Frontal cortex (tissue), 4 donors: ENCODE data around the gene ANHX. TPM values are rescaled to one million over a fixed set of nuclear protein-coding genes. Genes with fewer than 3 reads are reported as not detected.

Source experiments
- DNase-seq, 2 donors: peaks; one replicate each; pipeline ENCODE4 v3.0.0; 2012; ENCODE audit warnings: low spot score in 2 of 2
- FAIRE-seq: peaks from 2 replicates; lab custom pipeline; 2012; peaks lifted over from hg19 to GRCh38; lab: Jason Lieb, UNC
- small RNA-seq: library from RNA; depleted of rRNA; stranded (forward); fragments of <200 nt; gene quantifications from one replicate; pipeline ENCODE3, GENCODE V24; 2014
- total RNA-seq: library from RNA; depleted of rRNA; stranded (reverse); fragments of >200 nt; gene quantifications from one replicate; pipeline ENCODE4 v1.2.3, GENCODE V29; 2014
- donor health status: control.
- donor health status: control.
- donor health status: control.

The ANHX gene
- total RNA-seq, 1 donor from 2014 or later, result not detected

DNA sequence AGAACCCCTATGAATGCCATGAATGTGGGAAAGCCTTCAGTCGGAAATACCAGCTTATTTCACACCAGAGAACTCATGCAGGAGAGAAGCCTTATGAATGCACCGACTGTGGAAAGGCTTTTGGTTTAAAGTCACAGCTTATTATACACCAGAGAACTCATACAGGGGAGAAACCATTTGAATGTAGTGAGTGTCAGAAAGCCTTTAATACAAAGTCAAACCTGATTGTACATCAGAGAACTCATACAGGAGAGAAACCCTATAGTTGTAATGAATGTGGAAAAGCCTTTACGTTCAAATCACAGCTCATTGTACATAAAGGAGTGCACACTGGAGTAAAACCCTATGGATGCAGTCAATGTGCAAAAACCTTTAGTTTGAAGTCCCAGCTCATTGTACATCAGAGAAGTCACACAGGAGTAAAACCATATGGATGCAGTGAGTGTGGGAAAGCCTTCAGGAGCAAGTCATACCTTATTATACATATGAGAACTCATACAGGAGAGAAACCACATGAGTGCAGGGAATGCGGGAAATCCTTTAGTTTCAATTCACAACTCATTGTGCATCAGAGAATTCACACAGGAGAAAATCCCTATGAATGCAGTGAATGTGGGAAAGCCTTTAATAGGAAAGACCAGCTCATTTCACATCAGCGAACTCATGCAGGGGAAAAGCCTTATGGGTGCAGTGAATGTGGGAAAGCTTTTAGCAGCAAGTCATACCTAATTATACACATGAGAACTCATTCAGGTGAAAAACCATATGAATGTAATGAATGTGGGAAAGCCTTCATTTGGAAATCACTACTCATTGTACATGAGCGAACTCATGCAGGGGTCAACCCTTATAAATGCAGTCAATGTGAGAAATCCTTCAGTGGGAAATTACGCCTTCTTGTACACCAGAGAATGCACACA, 32.1 kb downstream of the ANHX start:
- FAIRE-seq (no peak), DNase-seq (no peak)

DNA sequence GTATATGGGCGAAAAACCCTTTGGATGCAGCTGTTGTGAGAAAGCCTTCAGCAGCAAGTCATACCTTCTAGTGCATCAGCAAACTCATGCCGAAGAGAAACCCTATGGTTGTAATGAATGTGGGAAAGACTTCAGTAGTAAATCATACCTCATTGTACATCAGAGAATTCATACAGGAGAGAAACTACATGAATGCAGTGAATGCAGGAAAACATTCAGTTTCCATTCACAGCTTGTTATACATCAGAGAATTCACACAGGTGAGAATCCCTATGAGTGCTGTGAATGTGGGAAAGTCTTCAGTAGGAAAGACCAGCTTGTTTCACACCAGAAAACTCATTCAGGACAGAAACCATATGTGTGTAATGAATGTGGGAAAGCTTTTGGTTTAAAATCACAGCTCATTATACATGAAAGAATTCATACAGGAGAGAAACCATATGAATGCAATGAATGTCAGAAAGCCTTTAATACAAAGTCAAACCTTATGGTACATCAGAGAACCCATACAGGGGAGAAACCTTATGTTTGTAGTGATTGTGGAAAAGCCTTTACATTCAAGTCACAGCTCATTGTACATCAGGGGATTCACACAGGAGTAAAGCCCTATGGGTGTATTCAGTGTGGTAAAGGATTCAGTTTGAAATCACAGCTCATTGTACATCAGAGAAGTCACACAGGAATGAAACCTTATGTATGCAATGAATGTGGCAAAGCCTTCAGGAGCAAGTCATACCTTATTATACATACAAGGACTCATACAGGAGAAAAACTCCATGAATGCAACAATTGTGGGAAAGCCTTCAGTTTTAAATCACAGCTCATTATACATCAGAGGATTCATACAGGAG, 33.0 kb downstream of the ANHX start:
- DNase-seq, result no peak
- FAIRE-seq, result no peak

DNA sequence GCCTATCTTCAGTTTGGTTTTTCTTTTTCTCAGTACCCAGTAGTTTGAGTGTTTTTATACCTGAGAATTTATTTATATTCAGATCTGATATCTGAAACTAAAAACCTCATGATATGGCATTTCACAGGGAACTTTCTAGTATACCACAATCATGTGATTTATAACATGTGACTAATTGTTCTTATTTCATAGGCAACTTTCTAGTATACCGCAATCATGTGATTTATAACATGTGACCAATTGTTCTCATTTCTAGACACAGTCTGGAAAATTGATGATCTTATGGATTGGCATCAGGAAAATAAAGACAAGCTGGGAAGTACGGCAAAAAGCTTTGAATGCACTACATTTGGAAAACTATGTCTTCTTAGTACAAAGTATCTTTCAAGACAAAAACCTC, 33.8 kb downstream of the ANHX start:
- DNase-seq (no peak), FAIRE-seq (no peak)

DNA sequence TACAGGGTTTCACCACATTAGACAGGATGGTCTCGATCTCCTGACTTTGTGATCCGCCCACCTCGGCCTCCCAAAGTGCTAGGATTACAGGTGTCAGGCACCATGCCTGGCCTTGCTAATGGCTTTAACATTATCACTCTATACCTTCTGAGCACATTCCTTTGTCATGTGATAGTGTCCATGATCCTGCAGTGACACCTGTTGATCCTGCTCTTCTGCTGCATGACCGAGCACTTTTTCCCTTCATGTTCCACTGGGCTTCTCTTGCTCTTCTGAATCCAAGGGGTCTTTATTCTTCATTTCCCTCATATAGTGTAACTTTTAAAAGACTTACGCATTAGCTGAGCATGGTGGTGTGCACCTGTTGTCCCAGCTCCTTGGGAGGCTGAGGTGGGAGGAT, 42.8 kb downstream of the ANHX start:
- FAIRE-seq (no peak), DNase-seq (no peak)

DNA sequence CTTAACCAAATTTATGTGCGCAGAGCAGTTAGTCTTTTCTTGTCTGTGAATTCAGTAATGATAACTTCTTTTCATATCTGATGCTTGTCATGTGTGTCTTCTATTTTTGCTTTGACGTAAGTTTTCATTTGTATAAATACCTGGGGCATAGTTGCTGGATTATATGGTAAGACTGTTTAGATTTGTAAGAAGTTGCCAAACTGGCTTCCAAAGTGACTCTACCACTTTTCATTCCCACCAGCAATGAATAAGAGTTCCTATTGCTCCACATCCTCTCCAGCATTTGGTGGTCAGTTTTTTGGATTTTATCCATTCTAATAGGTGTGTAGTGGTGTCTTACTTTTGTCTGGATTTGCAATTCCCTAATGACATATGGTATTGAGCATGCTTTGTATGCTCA, 45.5 kb downstream of the ANHX start:
- FAIRE-seq (no peak), DNase-seq (no peak)

DNA sequence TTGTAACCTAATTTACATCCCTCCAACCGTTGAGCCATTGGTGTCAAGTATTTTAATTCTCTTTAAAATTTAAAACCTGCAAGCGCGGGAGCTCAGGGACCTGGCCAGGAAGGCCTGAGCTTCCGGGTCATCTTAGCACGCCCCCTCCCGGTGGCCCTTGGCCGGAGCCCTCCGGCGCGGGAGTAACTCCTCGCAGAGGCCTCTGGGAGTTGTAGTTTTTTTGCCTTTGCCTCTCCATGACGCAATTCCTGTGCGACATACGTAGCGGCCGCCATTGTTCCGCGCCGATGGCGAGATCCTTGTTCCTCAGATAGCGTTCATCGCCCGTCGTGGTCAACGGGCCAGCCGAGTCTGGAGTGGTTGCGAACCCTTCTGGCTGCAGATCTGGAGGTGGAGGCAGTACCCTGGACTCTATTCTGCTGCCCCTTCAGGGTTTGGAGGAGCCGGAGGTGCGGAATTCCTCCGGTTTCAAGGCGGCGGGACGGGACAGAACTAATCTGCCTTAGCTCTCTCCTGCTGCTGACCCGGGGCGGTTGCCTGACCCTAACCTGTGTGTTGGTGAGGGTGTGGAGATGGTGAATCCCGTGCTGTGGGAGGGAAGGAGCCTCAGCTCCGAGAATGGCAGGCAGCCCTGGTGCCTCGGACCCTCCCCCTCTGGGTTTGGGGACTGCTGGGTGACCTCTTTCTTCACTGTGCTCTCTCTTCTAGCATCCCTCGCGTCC, 54.3 kb downstream of the ANHX start, which contains the start of gene ZNF268:
TSS of gene ZNF268 (plus strand) at position 258 of the 722 bp plus-strand sequence. CDS start 503 bp downstream, outside the sequence.
- DNase-seq (peak; percentile 67 to 92), FAIRE-seq (no peak)

DNA sequence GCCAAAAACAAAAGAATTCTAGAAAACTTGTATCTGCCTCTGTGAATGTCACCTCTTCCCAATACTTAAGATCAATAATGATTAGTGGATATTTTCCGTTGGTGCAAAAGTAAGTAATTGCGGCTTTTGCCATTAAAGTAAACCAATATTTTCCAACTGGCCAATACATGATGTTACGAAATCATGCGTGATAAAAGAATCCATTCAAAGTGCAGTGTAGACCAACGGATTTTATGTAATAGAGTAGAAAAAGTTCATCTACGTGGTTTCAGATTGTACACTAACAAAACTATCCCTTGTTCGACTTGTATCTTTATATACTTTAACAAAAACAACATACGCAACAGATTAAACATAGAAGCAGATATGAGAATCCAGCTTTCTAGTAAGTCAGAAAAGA, 55.0 kb downstream of the ANHX start:
- no peak for FAIRE-seq
- no peak for DNase-seq

DNA sequence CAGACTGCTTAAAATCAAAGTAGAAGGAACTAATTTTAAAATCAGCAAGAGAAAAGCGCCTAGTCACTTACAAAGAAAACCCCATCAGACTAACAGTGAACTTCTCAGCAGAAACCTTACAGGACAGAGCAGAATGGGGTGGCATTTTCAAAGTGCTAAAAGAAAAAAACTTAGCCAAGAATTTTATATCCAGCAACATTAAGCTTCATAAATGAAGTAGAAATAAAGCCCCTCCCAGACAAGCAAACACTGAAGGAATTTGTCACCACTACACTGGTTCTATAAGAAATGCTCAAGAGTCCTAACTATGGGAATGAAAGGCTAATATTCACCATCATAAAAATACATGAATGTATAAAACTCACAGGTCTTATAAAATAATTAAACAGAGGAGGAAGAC, 60.8 kb downstream of the ANHX start:
- FAIRE-seq (no peak), DNase-seq (no peak)

DNA sequence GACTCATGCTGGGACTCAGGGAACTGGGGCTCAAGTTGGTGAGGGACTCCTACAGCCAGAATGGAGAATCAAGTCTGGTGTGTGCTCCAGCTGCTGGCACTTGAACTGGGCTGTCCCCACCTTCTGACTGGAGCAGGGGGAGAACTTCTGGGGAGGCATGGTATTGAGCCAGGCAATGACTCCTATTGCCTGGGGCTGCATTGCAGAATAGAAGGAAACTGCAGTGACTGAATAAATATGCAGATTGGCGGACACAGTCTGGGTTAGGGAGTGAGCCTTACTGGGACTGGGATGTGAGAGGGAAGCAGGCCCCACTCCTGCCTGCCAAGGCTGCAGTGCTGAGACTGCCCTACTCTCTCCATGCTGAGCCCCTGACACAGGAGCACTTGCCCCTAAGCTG, 63.2 kb downstream of the ANHX start:
- no peak for DNase-seq
- FAIRE-seq, result no peak

Small RNAs within 50 kb of the gene (small RNA-seq; reads per million reads assigned to genes)
- gene RF00019 (not detected), gene RNU6-717P (not detected)

Other genes with a start within 250 kb of the ANHX start
- 14.3 TPM for gene ZNF26, start 249.5 kb downstream of the ANHX start, total RNA-seq
- 120 TPM for gene ZNF84, start 198.4 kb downstream of the ANHX start, total RNA-seq
- gene ZNF140, start 155.0 kb downstream of the ANHX start, total RNA-seq, result 75.8 TPM
- gene ZNF891, start 105.6 kb downstream of the ANHX start, total RNA-seq, result 6.9 TPM
- gene ZNF10, start 105.2 kb downstream of the ANHX start, total RNA-seq, result 32.6 TPM
- 27.3 TPM for gene ZNF268, start 54.4 kb downstream of the ANHX start, total RNA-seq